Stomach (tissue), 9 donors: Measurements from ENCODE around the gene INTS7. TPM values are rescaled to one million over a fixed set of nuclear protein-coding genes. Genes with fewer than 3 reads are reported as not detected.

Experiments
- DNase-seq, 2 donors: peaks; one replicate each; pipeline versions ENCODE4 v3.0.0 to v3.0.0-alpha.2; 2013 to 2019
- H3K27ac ChIP-seq, 5 donors: fragments of 200-600 bp in 4 of 5; sonication (generic) in 4 of 5; one replicate each; pipeline ENCODE4 v1.5.1; 2013 to 2019; ENCODE audit warnings: mild to moderate bottlenecking in 1 of 5, moderate library complexity in 1 of 5
- H3K27me3 ChIP-seq, 3 donors: fragments of 200-600 bp; sonication (generic); one replicate each; pipeline ENCODE4 v1.5.1; 2017 to 2019; ENCODE audit warnings: mixed run types in 1 of 3
- H3K36me3 ChIP-seq, 4 donors: fragments of 200-600 bp; sonication (generic); 1 replicate in 3 of 4; 2 replicates in 1 of 4; pipeline ENCODE4 v1.5.1; 2016 to 2019
- H3K4me1 ChIP-seq, 4 donors: fragments of 200-600 bp; sonication (generic); one replicate each; pipeline ENCODE4 v1.5.1; 2016 to 2019
- H3K4me3 ChIP-seq, 4 donors: fragments of 200-600 bp; sonication (generic) in 3 of 4; one replicate each; pipeline ENCODE4 v1.5.1; 2016 to 2019; ENCODE audit warnings: mild to moderate bottlenecking in 1 of 4
- H3K9me3 ChIP-seq, 4 donors: fragments of 200-600 bp; sonication (generic); one replicate each; pipeline ENCODE4 v1.5.1; 2016 to 2019
- CTCF ChIP-seq, 7 experiments: fragments of 450-650 bp in 4 of 7; fragments of 200-600 bp in 3 of 7; sonication (generic) in 3 of 7; IDR thresholded peaks; one replicate each; pipeline ENCODE4 v1.5.1; 2016 to 2019; ENCODE audit warnings: antibody characterized with exemption in 7 of 7, control low read depth in 2 of 7, mild to moderate bottlenecking in 1 of 7
- EP300 ChIP-seq: sonication (generic); formaldehyde crosslinking; IDR thresholded peaks from one replicate; pipeline ENCODE4 v1.6.1; 2017; ENCODE audit warnings: antibody characterized with exemption
- POLR2A ChIP-seq, 4 donors: fragments of 450-650 bp; IDR thresholded peaks; one replicate each; pipeline ENCODE4 v1.6.1; 2016; ENCODE audit warnings: antibody characterized with exemption in 4 of 4, control low read depth in 2 of 4, mild to moderate bottlenecking in 1 of 4, moderate library complexity in 1 of 4
- POLR2AphosphoS5 ChIP-seq, 3 donors: sonication (generic); formaldehyde crosslinking; IDR thresholded peaks; one replicate each; pipeline ENCODE4 v1.6.1; 2016; ENCODE audit warnings: antibody characterized with exemption in 3 of 3
- WGBS, 5 donors: extraction: QIAGEN DNeasy Blood & Tissue Kit in 3 of 5; methylation state at CpG; one replicate each; pipeline versions ENCODE4 v1.1.5 to v1.1.7; 2013 to 2018; 5-methylcytosine and 5-hydroxymethylcytosine counted together
- intact Hi-C: fragments of 100-400 bp; cut with DNase I; formaldehyde crosslinking; loops from one replicate; pipeline ENCODE4 v1.15.1; 2023; ENCODE audit warnings: low total_unique reads
- polyA plus RNA-seq, 3 donors: library from polyadenylated mRNA; stranded (reverse); fragments of 200-250 nt; gene quantifications; one replicate each; pipeline ENCODE4 v1.2.3, GENCODE V29; 2013
- total RNA-seq, 5 donors: library from RNA; depleted of rRNA; stranded (reverse); fragments of >200 nt; gene quantifications; one replicate each; pipeline versions ENCODE4 v1.1.0 to v1.2.3, GENCODE V29; 2014 to 2016
- donor health status: healthy with polysubstance abuse.
- donor health status: Bipolar disorder and iron deficiency.
- donor health status: healthy.

The INTS7 gene
- total and polyA plus RNA-seq, 8 donors, result 1.2 to 156 (median 9.5) TPM

GRCh38 chr1:211933946-211934714 lies 101.2 kb downstream of the INTS7 start:
- Histone ChIP-seq H3K9me3 (no peaks in the 10 kb centered on the region), H3K4me3 (no peak overlapping the region), H3K27ac (no peak overlapping the region), H3K36me3 (no peaks in the 10 kb centered on the region), H3K27me3 (peaks cover 0 to 15% (median 0%) of the 10 kb centered on the region in 3 donors), H3K4me1 (peaks cover 9 to 17% (median 13%) of the 10 kb centered on the region in 4 donors)
- no peak for TF ChIP-seq CTCF (IDR thresholded peaks at IDR 0.05)
- TF ChIP-seq POLR2AphosphoS5 (IDR thresholded peaks at IDR 0.05), result no peak
- TF ChIP-seq EP300, result no peak
- TF ChIP-seq POLR2A (IDR thresholded peaks at IDR 0.05), result no peak
- DNase-seq, result no peak
- intact Hi-C loops, result no loop called here
- WGBS, 5 donors, result 61 to 69% (median 66%) methylated on average over 7 of the region's 7 CpGs

- intact Hi-C loops, result no loop called here
Measured at GRCh38 chr1:211932933-211933254, 102.5 kb downstream of the INTS7 start.

GRCh38 chr1:211932231-211932932 lies 103.0 kb downstream of the INTS7 start:
- WGBS, 5 donors, result 71 to 87% (median 79%) methylated on average over 9 of the region's 9 CpGs
- intact Hi-C loops, result no loop called here
- H3K9me3 ChIP-seq, result no peaks in the 10 kb centered on the region

More at GRCh38 chr1:211932933-211933254, 102.5 kb downstream of the INTS7 start:
- Histone ChIP-seq H3K9me3 (no peaks in the 10 kb centered on the region), H3K4me1 (peaks cover 12 to 21% (median 17%) of the 10 kb centered on the region in 4 donors), H3K4me3 (no peak overlapping the region), H3K27me3 (peaks cover 0 to 15% (median 0%) of the 10 kb centered on the region in 3 donors), H3K36me3 (no peaks in the 10 kb centered on the region), H3K27ac (no peak overlapping the region)
- DNase-seq, result no peak
- TF ChIP-seq POLR2A (IDR thresholded peaks at IDR 0.05) (no peak), CTCF (IDR thresholded peaks at IDR 0.05) (no peak), EP300 (no peak), POLR2AphosphoS5 (IDR thresholded peaks at IDR 0.05) (no peak)

More at GRCh38 chr1:211932231-211932932, 103.0 kb downstream of the INTS7 start:
- Histone ChIP-seq H3K4me1 (peaks cover 12 to 21% (median 19%) of the 10 kb centered on the region in 4 donors), H3K27ac (no peak overlapping the region), H3K4me3 (no peak overlapping the region), H3K36me3 (no peaks in the 10 kb centered on the region), H3K27me3 (peaks cover 0 to 15% (median 0%) of the 10 kb centered on the region in 3 donors)
- TF ChIP-seq POLR2A (IDR thresholded peaks at IDR 0.05) (no peak), EP300 (no peak), POLR2AphosphoS5 (IDR thresholded peaks at IDR 0.05) (no peak), CTCF (IDR thresholded peaks at IDR 0.05) (no peak)
- DNase-seq, result no peak
